Activated CD4-positive, alpha-beta T cell treated with anti-CD3 and anti-CD28 coated beads, Interleukin-10, Interleukin-2, amounts not matched to agents 100 ng/mL and 50 ng/mL, durations not matched to agents 16 hours and 8 hours (primary cell): ENCODE measurements around the gene KRT84.
A peak's percentile ranks its signal among the peaks of the same experiment; 100 is the strongest.

ENCODE experiments used
- DNase-seq: peaks from one replicate; pipeline ENCODE4 v3.0.0-alpha.2; 2020

Gene KRT84

DNA sequence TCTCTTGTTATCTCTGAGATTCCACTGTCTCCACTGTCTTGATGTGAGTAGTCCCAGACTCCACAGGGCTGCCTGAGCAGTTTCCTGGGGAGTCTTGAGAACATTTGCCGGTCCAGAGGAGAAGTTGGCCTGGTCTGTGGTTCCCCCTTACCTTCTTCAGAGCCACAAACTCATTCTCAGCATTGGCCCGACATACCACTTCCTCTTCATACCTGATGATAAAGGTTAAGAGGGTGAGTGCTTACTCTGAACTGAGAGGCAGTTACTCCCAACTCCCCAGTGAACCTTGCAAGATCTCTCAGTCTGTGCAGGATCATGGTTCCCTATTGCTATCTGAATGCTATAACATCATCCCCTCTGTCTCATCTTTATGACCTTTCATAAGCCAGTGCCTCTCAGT lies 2.6 kb downstream of the KRT84 start:
- no peak for DNase-seq

DNA sequence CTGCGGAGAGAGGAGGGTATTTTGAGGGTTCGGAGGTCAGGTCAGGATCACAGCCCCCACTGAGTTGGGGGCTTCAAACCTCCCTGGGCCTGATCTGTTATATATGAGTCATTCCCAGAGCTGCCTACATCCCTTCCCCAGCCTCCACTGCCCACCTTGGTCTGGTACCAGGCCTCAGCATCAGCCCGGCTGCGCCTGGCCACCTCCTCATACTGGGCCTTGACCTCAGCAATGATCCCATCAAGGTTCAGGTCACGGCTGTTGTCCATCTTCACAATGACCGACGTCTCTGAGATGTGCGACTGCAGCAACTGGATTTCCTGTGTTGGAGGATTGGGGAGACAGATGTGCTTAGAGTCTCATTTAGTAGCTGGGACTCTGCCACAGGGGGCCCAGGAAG lies 4.2 kb downstream of the KRT84 start:
- DNase-seq, result no peak

DNA sequence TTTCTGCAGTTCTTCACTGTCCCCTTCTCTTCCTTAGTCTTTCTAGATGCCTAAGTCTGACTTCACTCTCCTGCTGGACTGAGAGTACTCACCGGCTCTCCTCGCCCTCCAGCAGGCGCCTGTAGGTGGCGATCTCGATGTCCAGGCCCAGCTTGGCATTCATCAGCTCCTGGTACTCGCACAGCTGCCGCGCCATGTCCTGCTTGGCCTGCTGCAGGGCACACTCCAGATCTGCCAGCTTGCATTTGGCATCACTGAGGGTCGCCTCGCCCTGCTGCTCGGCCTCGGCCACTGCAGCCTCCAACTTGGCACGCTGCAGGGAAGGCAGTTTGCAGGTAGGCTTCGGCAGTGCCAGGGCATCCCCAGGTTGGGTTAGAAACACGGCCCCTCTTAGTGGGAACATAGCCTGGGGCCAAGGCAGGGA lies 5.2 kb downstream of the KRT84 start:
- DNase-seq, result peak; percentile 25

- DNase-seq, result no peak
Observed at GRCh38 chr12:52379536-52379935, 5.9 kb downstream of the KRT84 start.

- DNase-seq, result no peak
Observed at GRCh38 chr12:52378091-52378490, 7.4 kb downstream of the KRT84 start.

DNA sequence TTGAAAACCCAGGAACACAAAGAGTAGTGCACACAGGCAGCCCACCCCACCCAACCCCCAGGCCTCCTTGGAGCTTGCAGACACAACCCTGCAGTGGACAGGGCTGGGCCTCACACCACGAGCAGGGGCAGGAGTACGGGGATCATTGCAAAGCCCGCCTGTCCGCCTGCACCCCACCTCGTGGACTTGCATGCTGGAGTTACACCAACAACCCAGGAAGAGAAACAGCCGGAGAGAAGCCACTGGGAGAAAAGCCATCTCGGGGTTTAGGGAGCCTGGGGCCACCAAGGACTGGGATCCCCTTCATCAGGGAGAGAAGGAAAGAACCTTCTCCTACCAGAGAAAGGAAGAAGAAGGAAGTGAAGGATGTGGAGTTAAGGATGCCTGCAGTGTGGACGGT lies 8.2 kb downstream of the KRT84 start:
- no peak for DNase-seq

- DNase-seq, result peak; percentile 58
Observed at GRCh38 chr12:52372216-52373154, 13.0 kb downstream of the KRT84 start.

- no peak for DNase-seq
Observed at GRCh38 chr12:52371716-52372115, 13.7 kb downstream of the KRT84 start.

- no peak for DNase-seq
Observed at GRCh38 chr12:52370926-52371608, 14.4 kb downstream of the KRT84 start.

GRCh38 chr12:52369809-52370208 lies 15.6 kb downstream of the KRT84 start:
- DNase-seq, result no peak

GRCh38 chr12:52369211-52369610 lies 16.2 kb downstream of the KRT84 start:
- DNase-seq, result no peak

DNA sequence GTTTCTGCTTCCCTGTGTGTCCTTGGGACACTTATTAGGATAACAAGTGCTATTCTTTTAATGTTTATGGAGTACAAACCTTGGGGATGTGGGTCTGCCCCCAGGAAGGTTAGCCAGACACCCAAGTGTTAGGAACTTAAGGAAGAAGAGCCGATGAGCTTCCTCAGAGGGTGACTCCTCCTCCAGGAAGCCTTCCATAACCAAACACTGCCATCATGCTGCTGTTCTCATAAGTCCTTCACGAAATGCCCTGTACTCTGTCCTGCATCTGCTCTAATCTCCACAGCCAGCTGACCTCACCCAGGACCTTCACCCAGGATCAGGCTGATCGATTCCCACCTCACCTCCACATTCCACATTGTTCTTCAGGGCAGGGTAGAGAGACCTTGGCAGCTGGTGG lies 16.9 kb downstream of the KRT84 start:
- no peak for DNase-seq

- no peak for DNase-seq
Observed at GRCh38 chr12:52367876-52368275, 17.6 kb downstream of the KRT84 start.

DNA sequence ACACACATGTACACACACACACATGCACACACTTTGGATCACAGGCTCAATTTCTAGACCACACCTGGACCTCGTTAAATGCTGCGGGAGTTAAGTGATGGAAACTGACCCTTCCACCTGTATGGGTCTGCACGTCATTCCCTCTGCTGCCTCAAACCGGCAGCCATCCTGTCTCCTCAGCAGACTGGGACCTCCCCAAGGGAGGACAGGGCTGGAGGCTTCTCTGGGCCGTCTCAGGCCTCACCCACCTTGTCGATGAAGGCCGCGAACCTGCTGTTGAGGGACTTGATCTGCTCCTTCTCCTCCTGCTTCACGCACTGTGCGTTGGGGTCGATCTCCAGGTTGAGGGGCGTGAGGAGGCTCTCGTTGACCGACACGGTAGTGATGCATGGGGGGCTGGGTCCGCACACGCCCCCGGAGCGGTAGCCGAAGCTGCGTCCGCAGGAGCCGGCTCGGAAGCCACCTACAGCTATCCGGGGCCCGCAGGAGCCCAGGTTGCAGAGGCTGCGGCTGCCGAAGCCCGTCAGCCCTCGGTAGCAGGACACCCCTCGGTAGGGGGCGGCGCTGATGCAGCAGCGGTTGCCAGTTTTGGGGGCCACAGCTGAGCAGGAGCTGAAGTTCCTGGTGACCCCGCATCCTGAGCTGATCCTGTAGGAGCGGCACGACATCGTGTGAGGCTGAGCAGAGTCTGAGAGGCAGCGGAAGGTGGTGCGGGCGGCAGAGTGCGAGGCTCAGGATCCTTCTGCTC lies 18.5 kb downstream of the KRT84 start, which contains the start of gene KRT85:
TSS of gene KRT85 (minus strand) at position 744 of the 748 bp plus-strand sequence. CDS start at position 668, 76 bp downstream.
- DNase-seq, result no peak

GRCh38 chr12:52364901-52365489 lies 20.5 kb downstream of the KRT84 start:
- DNase-seq, result no peak

GRCh38 chr12:52364061-52364460 lies 21.4 kb downstream of the KRT84 start:
- DNase-seq, result no peak

GRCh38 chr12:52363111-52363679 lies 22.3 kb downstream of the KRT84 start:
- DNase-seq, result no peak

DNA sequence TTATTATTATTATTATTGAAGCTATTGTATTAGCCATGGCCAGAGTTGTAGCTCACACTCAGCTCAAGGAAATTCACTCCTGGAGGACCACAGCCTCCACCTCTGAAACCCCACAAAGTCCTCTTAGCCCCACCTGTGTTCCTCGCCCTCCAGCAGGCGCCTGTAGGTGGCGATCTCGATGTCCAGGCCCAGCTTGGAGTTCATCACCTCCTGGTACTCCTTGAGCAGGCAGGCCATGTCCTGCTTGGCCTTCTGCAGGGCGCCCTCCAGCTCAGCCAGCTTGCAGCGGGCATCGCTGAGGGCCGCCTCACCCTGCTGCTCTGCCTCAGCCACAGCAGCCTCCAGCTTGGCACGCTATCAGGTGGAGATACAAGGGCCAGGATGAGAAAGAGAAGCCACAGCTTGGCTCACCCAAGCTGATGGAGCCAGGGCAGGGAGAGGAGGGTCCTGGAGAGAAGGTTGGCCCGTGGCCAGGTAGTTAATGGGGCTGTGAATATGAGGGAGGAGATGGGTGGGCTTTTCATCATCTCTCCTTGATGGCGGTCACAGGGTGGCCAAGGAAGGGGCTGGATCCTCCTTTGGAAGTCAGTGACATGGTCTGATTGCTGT lies 23.2 kb downstream of the KRT84 start:
- DNase-seq, result peak; percentile 20

DNA sequence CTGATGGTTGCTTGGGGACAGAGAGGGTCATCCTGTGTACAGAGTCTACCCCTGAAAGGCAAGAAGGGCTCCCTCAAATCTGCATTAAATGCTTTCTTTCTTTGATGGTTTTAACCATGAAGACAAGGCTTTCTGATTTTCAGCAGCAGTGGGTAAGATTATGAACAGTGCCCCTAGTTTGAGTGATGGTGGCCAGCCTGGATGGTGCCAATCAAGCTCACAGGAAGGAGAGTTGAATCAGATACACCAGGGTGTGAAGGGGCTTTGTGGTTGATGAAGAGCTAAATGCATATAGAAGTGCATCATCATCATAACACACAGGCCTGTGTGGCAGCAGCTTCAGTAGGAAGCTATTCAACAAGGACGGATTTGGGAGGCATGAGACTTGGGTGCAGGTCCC lies 23.9 kb downstream of the KRT84 start:
- no peak for DNase-seq

DNA sequence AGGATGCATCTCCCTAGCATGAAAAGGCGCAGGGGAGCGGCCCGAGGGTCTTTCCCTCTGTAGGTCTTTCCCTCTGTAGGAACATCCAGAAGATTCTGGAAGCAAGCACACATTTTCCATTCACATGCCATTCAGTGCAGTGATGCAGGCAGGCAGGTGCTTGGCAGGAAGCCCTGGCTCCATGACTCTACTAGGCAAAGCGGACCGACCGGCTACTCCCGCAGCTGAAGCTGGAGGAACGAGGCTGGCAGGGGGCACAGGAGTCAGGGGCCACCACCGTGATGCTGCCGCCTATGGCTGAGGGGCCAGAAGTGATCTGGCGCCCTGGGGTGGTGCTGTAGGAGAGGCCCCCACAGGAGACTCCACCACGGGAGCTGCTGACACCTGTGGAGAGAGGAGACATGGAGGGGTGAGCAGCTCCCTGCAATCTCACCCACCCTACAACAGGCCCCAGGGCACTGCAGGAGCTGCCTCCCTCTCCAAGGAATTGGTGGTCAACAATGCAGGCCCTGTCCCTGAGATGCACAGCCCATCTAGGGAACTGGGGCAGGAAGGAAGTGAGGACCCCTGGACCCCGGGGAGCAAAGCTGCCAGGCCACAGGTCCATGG lies 24.7 kb downstream of the KRT84 start:
- no peak for DNase-seq

DNA sequence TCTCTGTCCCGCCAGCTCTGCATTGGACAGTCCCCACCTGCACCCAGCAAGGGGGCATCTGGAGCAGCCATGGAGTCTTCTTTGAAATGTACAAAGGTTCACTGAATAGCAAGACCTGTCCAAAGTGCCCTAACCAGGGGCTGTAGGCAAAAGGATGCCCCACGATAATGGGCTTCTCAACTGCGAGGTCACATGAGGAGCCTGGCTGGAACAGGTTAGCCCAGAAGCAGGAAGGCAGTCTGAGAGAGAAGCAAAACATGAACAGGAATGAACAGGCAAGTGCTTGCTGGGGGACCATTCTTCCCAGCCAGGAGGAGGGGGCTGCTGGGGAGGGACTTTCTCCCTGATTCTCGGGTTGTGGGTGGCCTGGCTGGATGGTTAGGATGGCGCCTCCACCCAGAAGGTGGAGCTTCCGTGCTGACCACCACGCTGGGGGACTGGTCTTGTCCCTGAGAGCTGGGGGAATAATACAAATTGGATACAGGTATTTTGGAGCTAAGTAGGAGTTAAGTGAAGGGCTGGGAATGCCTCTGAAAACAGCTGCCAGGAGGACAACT lies 25.3 kb downstream of the KRT84 start:
- no peak for DNase-seq
